Measurements from ENCODE around the gene ELMO2. TPM values are rescaled to one million over a fixed set of nuclear protein-coding genes. Genes with fewer than 3 reads are reported as not detected.

The ELMO2 gene
- total and polyA plus RNA-seq, 8 donors: 9.9 to 37.7 (median 22.5) TPM

- TF ChIP-seq EP300 (IDR thresholded peaks at IDR 0.05): no peak
- TF ChIP-seq CTCF (IDR thresholded peaks at IDR 0.05): no peak
- TF ChIP-seq POLR2A (IDR thresholded peaks at IDR 0.05): no peak
- no peak for TF ChIP-seq POLR2AphosphoS5 (IDR thresholded peaks at IDR 0.05)
- Histone ChIP-seq H3K36me3 (no peaks in the 10 kb centered on the region), H3K27ac (no peak overlapping the region), H3K27me3 (peaks cover 0 to 98% (median 12%) of the 10 kb centered on the region in 3 donors), H3K9me3 (no peaks in the 10 kb centered on the region), H3K4me3 (no peak overlapping the region), H3K4me1 (peaks cover 0 to 18% (median 13%) of the 10 kb centered on the region in 4 donors)
- no peak for DNase-seq
- intact Hi-C loops (cut with DNase I; ENCODE audit: low total_unique reads): no loop called here
- 75 to 81% (median 77%) methylated on average over 13 of the region's 13 CpGs for WGBS, 5 donors
These were observed 75.5 kb downstream of the ELMO2 start for GRCh38 chr20:46330831-46331371.

GRCh38 chr20:46330072-46330763 lies 76.2 kb downstream of the ELMO2 start:
- H3K4me1 ChIP-seq: peaks cover 0 to 18% (median 13%) of the 10 kb centered on the region in 4 donors
- H3K27me3 ChIP-seq: peaks cover 0 to 98% (median 12%) of the 10 kb centered on the region in 3 donors
- no peak overlapping the region for H3K4me3 ChIP-seq
- intact Hi-C loops (cut with DNase I; ENCODE audit: low total_unique reads): no loop called here
- DNase-seq: peak in 1 of 2 donors; percentile 70
- no peak for TF ChIP-seq CTCF (IDR thresholded peaks at IDR 0.05)
- no peak for TF ChIP-seq EP300 (IDR thresholded peaks at IDR 0.05)
- no peak for TF ChIP-seq POLR2A (IDR thresholded peaks at IDR 0.05)
- no peak for TF ChIP-seq POLR2AphosphoS5 (IDR thresholded peaks at IDR 0.05)
- no peaks in the 10 kb centered on the region for H3K36me3 ChIP-seq
- 31 to 50% (median 41%) methylated on average over 4 to 13 of the region's 13 CpGs for WGBS, 5 donors
- H3K9me3 ChIP-seq: no peaks in the 10 kb centered on the region
- no peak overlapping the region for H3K27ac ChIP-seq

- Histone ChIP-seq H3K36me3 (no peaks in the 10 kb centered on the region), H3K4me3 (no peak overlapping the region), H3K27me3 (peaks cover 0 to 96% (median 8%) of the 10 kb centered on the region in 3 donors), H3K27ac (no peak overlapping the region), H3K9me3 (no peaks in the 10 kb centered on the region), H3K4me1 (peaks cover 0 to 18% (median 13%) of the 10 kb centered on the region in 4 donors)
- TF ChIP-seq EP300 (IDR thresholded peaks at IDR 0.05) (no peak), CTCF (IDR thresholded peaks at IDR 0.05) (no peak), POLR2AphosphoS5 (IDR thresholded peaks at IDR 0.05) (no peak), POLR2A (IDR thresholded peaks at IDR 0.05) (no peak)
- 57 to 75% (median 69%) methylated on average over 16 of the region's 16 CpGs for WGBS, 5 donors
- DNase-seq: no peak
- intact Hi-C loops (cut with DNase I; ENCODE audit: low total_unique reads): loop anchor here (10.0 kb wide), 1 partner anchor 194 kb away; no protein-coding TSS in a partner anchor
These were observed 78.1 kb downstream of the ELMO2 start for GRCh38 chr20:46328200-46328882.

- Histone ChIP-seq H3K27me3 (peaks cover 0 to 96% (median 8%) of the 10 kb centered on the region in 3 donors), H3K9me3 (no peaks in the 10 kb centered on the region), H3K36me3 (no peaks in the 10 kb centered on the region), H3K4me3 (no peak overlapping the region), H3K27ac (no peak overlapping the region), H3K4me1 (peaks cover 0 to 18% (median 13%) of the 10 kb centered on the region in 4 donors)
- DNase-seq: no peak
- no peak for TF ChIP-seq POLR2AphosphoS5 (IDR thresholded peaks at IDR 0.05)
- no peak for TF ChIP-seq CTCF (IDR thresholded peaks at IDR 0.05)
- TF ChIP-seq POLR2A (IDR thresholded peaks at IDR 0.05): no peak
- no peak for TF ChIP-seq EP300 (IDR thresholded peaks at IDR 0.05)
- intact Hi-C loops (cut with DNase I; ENCODE audit: low total_unique reads): loop anchor here (10.0 kb wide), 1 partner anchor 193 kb away; no protein-coding TSS in a partner anchor
- WGBS, 5 donors: 88 to 96% (median 93%) methylated on average over 6 of the region's 6 CpGs
These were observed 78.9 kb downstream of the ELMO2 start for GRCh38 chr20:46327557-46327956.

Data from stomach (tissue), 9 donors.